CD4-positive, CD25-positive, alpha-beta regulatory T cell (primary cell): ENCODE measurements around the gene RASSF5. TPM values are rescaled to one million over a fixed set of nuclear protein-coding genes. Genes with fewer than 3 reads are reported as not detected.

Experiments used
- ATAC-seq, 2 donors: fragments of 150-1000 bp; cut with Tn5 transposase; one replicate each; pipeline ENCODE4 v1.10.0; 2021; ENCODE audit warnings: low read depth in 2 of 2, moderate number of reproducible peaks in 2 of 2, moderate library complexity in 1 of 2
- DNase-seq, 3 donors: peaks; one replicate each; pipeline versions ENCODE4 v3.0.0 to v3.0.0-alpha.2; 2012 to 2022; ENCODE audit warnings: mixed read lengths in 1 of 3
- H3K27ac ChIP-seq: one replicate; pipeline ENCODE4 v1.7.0; 2013; ENCODE audit warnings: mild to moderate bottlenecking, low read length; ENCODE audit not compliant: insufficient read depth, poor library complexity, severe bottlenecking
- H3K27me3 ChIP-seq: one replicate; pipeline ENCODE4 v1.7.0; 2013; ENCODE audit warnings: low read length; ENCODE audit not compliant: control insufficient read depth, insufficient read depth
- H3K36me3 ChIP-seq: one replicate; pipeline ENCODE4 v1.7.0; 2013; ENCODE audit warnings: mild to moderate bottlenecking, low read length, moderate library complexity; ENCODE audit not compliant: control insufficient read depth, insufficient read depth
- H3K4me1 ChIP-seq: 2 replicates; pipeline ENCODE4 v1.7.0; 2013; ENCODE audit warnings: mild to moderate bottlenecking, low read length; ENCODE audit not compliant: insufficient read depth, control insufficient read depth, poor library complexity, severe bottlenecking
- H3K4me3 ChIP-seq: one replicate; pipeline ENCODE4 v1.7.0; 2013; ENCODE audit warnings: low read depth, mild to moderate bottlenecking, low read length, moderate library complexity
- H3K9me3 ChIP-seq, 2 experiments: 1 replicate in 1 of 2; 2 replicates in 1 of 2; pipeline ENCODE4 v1.7.0; 2013; ENCODE audit warnings: low read length in 2 of 2, mild to moderate bottlenecking in 1 of 2, moderate library complexity in 1 of 2; ENCODE audit not compliant: control insufficient read depth in 2 of 2
- H3K27ac Mint-ChIP-seq, 3 donors: one replicate each; pipeline ENCODE4 v1.8.0; 2020 to 2022; ENCODE audit warnings: mild to moderate bottlenecking in 3 of 3, mixed read lengths in 3 of 3, moderate library complexity in 2 of 3
- H3K27me3 Mint-ChIP-seq: one replicate; pipeline ENCODE4 v1.8.0; 2022; ENCODE audit warnings: mild to moderate bottlenecking, mixed read lengths
- H3K36me3 Mint-ChIP-seq: one replicate; pipeline ENCODE4 v1.8.0; 2020; ENCODE audit warnings: mixed read lengths
- H3K4me1 Mint-ChIP-seq, 4 donors: one replicate each; pipeline ENCODE4 v1.8.0; 2020 to 2022; ENCODE audit warnings: mixed read lengths in 4 of 4, mild to moderate bottlenecking in 1 of 4
- H3K4me3 Mint-ChIP-seq, 4 donors: one replicate each; pipeline ENCODE4 v1.8.0; 2020 to 2022; ENCODE audit warnings: mild to moderate bottlenecking in 4 of 4, mixed read lengths in 4 of 4, moderate library complexity in 3 of 4
- H3K9me3 Mint-ChIP-seq, 7 donors: one replicate each; pipeline ENCODE4 v1.8.0; 2020 to 2022; ENCODE audit warnings: mixed read lengths in 7 of 7, mild to moderate bottlenecking in 3 of 7, moderate library complexity in 2 of 7
- polyA plus RNA-seq, 4 donors: library from polyadenylated mRNA; unstranded; fragments of 300-500 nt; fragmentation: Illumina TruSeq; gene quantifications; one replicate each; pipeline ENCODE4 v1.2.3, GENCODE V29; 2021
- total RNA-seq: library from RNA; stranded (reverse); gene quantifications from one replicate; pipeline ENCODE4 v1.2.3, GENCODE V29; 2022

The RASSF5 gene
- total and polyA plus RNA-seq, 5 donors from 2014 or later, result 158 to 258 (median 231) TPM

GRCh38 chr1:206512058-206512850 is 4.9 kb downstream of the RASSF5 start:
- Histone ChIP-seq H3K9me3 (no peaks in the 10 kb centered on the region), H3K4me1 (peaks cover 13% of the 10 kb centered on the region), H3K27ac (no peak overlapping the region), H3K27me3 (peaks cover 13% of the 10 kb centered on the region), H3K36me3 (no peaks in the 10 kb centered on the region), H3K4me3 (no peak overlapping the region)
- no peak overlapping the region for H3K27ac Mint-ChIP-seq
- peaks cover 0 to 15% (median 4%) of the 10 kb centered on the region in 4 donors for H3K4me1 Mint-ChIP-seq
- H3K9me3 Mint-ChIP-seq, result no peaks in the 10 kb centered on the region
- H3K4me3 Mint-ChIP-seq, result no peak overlapping the region
- H3K36me3 Mint-ChIP-seq, result peaks cover 12% of the 10 kb centered on the region
- peaks cover 34% of the 10 kb centered on the region for H3K27me3 Mint-ChIP-seq
- ATAC-seq (no peak), DNase-seq (no peak)

- no peak overlapping the region for H3K4me3 Mint-ChIP-seq
- H3K27me3 Mint-ChIP-seq, result peaks cover 34% of the 10 kb centered on the region
- H3K36me3 Mint-ChIP-seq, result peaks cover 12% of the 10 kb centered on the region
- no peaks in the 10 kb centered on the region for H3K36me3 ChIP-seq
- H3K27ac Mint-ChIP-seq, result no peak overlapping the region
- peaks cover 13% of the 10 kb centered on the region for H3K27me3 ChIP-seq
- peaks cover 0 to 15% (median 4%) of the 10 kb centered on the region in 4 donors for H3K4me1 Mint-ChIP-seq
- no peak overlapping the region for H3K4me3 ChIP-seq
- H3K4me1 ChIP-seq, result peaks cover 9% of the 10 kb centered on the region
- H3K9me3 ChIP-seq, result no peaks in the 10 kb centered on the region
- no peaks in the 10 kb centered on the region for H3K9me3 Mint-ChIP-seq
- H3K27ac ChIP-seq, result no peak overlapping the region
- DNase-seq (no peak), ATAC-seq (no peak)
Observed at GRCh38 chr1:206512851-206513180, 5.5 kb downstream of the RASSF5 start.

- Mint-ChIP-seq H3K9me3 (no peaks in the 10 kb centered on the region), H3K4me1 (peaks cover 0 to 9% (median 4%) of the 10 kb centered on the region in 4 donors), H3K4me3 (no peak overlapping the region), H3K36me3 (peaks cover 12% of the 10 kb centered on the region), H3K27ac (no peak overlapping the region), H3K27me3 (peaks cover 34% of the 10 kb centered on the region)
- DNase-seq (no peak), ATAC-seq (no peak)
- no peaks in the 10 kb centered on the region for H3K36me3 ChIP-seq
- H3K27me3 ChIP-seq, result peaks cover 10% of the 10 kb centered on the region
- H3K4me3 ChIP-seq, result no peak overlapping the region
- H3K9me3 ChIP-seq, result no peaks in the 10 kb centered on the region
- peaks cover 2% of the 10 kb centered on the region for H3K4me1 ChIP-seq
- H3K27ac ChIP-seq, result no peak overlapping the region
Observed at GRCh38 chr1:206513312-206514111, 6.2 kb downstream of the RASSF5 start.

- Mint-ChIP-seq H3K4me1 (peaks cover 0 to 5% (median 0%) of the 10 kb centered on the region in 4 donors), H3K36me3 (peaks cover 7% of the 10 kb centered on the region), H3K27ac (no peak overlapping the region), H3K27me3 (peaks cover 22% of the 10 kb centered on the region), H3K4me3 (no peak overlapping the region), H3K9me3 (no peaks in the 10 kb centered on the region)
- Histone ChIP-seq H3K27ac (no peak overlapping the region), H3K9me3 (no peaks in the 10 kb centered on the region), H3K36me3 (no peaks in the 10 kb centered on the region), H3K4me1 (no peaks in the 10 kb centered on the region), H3K4me3 (no peak overlapping the region), H3K27me3 (peaks cover 1% of the 10 kb centered on the region)
- ATAC-seq (no peak), DNase-seq (no peak)
Observed at GRCh38 chr1:206514813-206515387, 7.6 kb downstream of the RASSF5 start.

GRCh38 chr1:206516728-206516990 is 9.3 kb downstream of the RASSF5 start:
- Mint-ChIP-seq H3K4me1 (peaks cover 0 to 1% (median 0%) of the 10 kb centered on the region in 4 donors), H3K36me3 (peaks cover 4% of the 10 kb centered on the region), H3K27ac (no peak overlapping the region)

GRCh38 chr1:206517784-206518183 is 10.5 kb downstream of the RASSF5 start:
- H3K36me3 ChIP-seq, result no peaks in the 10 kb centered on the region
- peaks cover 4% of the 10 kb centered on the region for H3K36me3 Mint-ChIP-seq
- H3K9me3 Mint-ChIP-seq, result no peaks in the 10 kb centered on the region
- no peak overlapping the region for H3K27ac Mint-ChIP-seq
- DNase-seq (no peak), ATAC-seq (no peak)
- no peak overlapping the region for H3K4me3 Mint-ChIP-seq
- H3K4me1 Mint-ChIP-seq, result peaks cover 0 to 1% (median 0%) of the 10 kb centered on the region in 4 donors
- H3K4me1 ChIP-seq, result no peaks in the 10 kb centered on the region
- H3K9me3 ChIP-seq, result no peaks in the 10 kb centered on the region
- no peak overlapping the region for H3K27ac ChIP-seq
- H3K4me3 ChIP-seq, result no peak overlapping the region
- H3K27me3 Mint-ChIP-seq, result peaks cover 7% of the 10 kb centered on the region
- no peaks in the 10 kb centered on the region for H3K27me3 ChIP-seq

More at GRCh38 chr1:206516728-206516990, 9.3 kb downstream of the RASSF5 start:
- Histone ChIP-seq H3K9me3 (no peaks in the 10 kb centered on the region), H3K4me3 (no peak overlapping the region), H3K27me3 (no peaks in the 10 kb centered on the region), H3K27ac (no peak overlapping the region), H3K36me3 (no peaks in the 10 kb centered on the region), H3K4me1 (no peaks in the 10 kb centered on the region)
- H3K4me3 Mint-ChIP-seq, result no peak overlapping the region
- no peak for ATAC-seq
- H3K27me3 Mint-ChIP-seq, result peaks cover 7% of the 10 kb centered on the region
- DNase-seq, result no peak
- no peaks in the 10 kb centered on the region for H3K9me3 Mint-ChIP-seq

- Histone ChIP-seq H3K27ac (no peak overlapping the region), H3K4me3 (no peak overlapping the region), H3K4me1 (no peaks in the 10 kb centered on the region), H3K27me3 (no peaks in the 10 kb centered on the region), H3K36me3 (no peaks in the 10 kb centered on the region), H3K9me3 (no peaks in the 10 kb centered on the region)
- no peak overlapping the region for H3K27ac Mint-ChIP-seq
- DNase-seq, result no peak
- H3K4me1 Mint-ChIP-seq, result peaks cover 0 to 1% (median 0%) of the 10 kb centered on the region in 4 donors
- H3K36me3 Mint-ChIP-seq, result peaks cover 4% of the 10 kb centered on the region
- peaks cover 7% of the 10 kb centered on the region for H3K27me3 Mint-ChIP-seq
- H3K4me3 Mint-ChIP-seq, result no peak overlapping the region
- H3K9me3 Mint-ChIP-seq, result no peaks in the 10 kb centered on the region
- no peak for ATAC-seq
Observed at GRCh38 chr1:206518206-206518605, 10.9 kb downstream of the RASSF5 start.
